GM12878 (cell line): Measurements from ENCODE around the gene SARM1.

ENCODE experiments used
- EED ChIP-seq: sonication (generic); IDR thresholded peaks from 2 replicates; pipeline ENCODE4 v1.6.1; 2016; ENCODE audit warnings: antibody characterized with exemption, low read depth
- ETV6 ChIP-seq, 2 experiments: fragments of 450-650 bp in 1 of 2; IDR thresholded peaks in 1 of 2; conservative IDR thresholded peaks in 1 of 2; 2 replicates each; pipeline ENCODE4 v1.6.1; 2014; ENCODE audit warnings: antibody characterized with exemption in 1 of 2, borderline replicate concordance in 1 of 2, low read depth in 1 of 2, mild to moderate bottlenecking in 1 of 2, moderate library complexity in 1 of 2
- HDAC6 ChIP-seq: fragments of 200-600 bp; sonication (generic); IDR thresholded peaks from one replicate; pipeline ENCODE4 v1.8.0; 2017; ENCODE audit warnings: antibody characterized with exemption; ENCODE audit not compliant: unreplicated experiment
- MEF2A ChIP-seq: IDR thresholded peaks from 2 replicates; pipeline ENCODE4 v1.6.1; 2011; ENCODE audit warnings: low read depth, mild to moderate bottlenecking, low read length, moderate library complexity; ENCODE audit not compliant: insufficient read depth
- POLR2A ChIP-seq: IDR thresholded peaks from 2 replicates; pipeline ENCODE4 v1.6.1; 2011; ENCODE audit warnings: low read depth, mild to moderate bottlenecking, low read length
- POLR2AphosphoS2 ChIP-seq: IDR thresholded peaks from 2 replicates; pipeline ENCODE4 v1.6.1; 2011; ENCODE audit warnings: low read depth, mild to moderate bottlenecking, low read length, improper control_type of control experiment, moderate library complexity
- SP1 ChIP-seq: IDR thresholded peaks from one replicate; pipeline ENCODE4 v1.6.1; 2011; ENCODE audit warnings: low read depth, low read length
- ZBTB33 ChIP-seq: fragments of 450-650 bp; IDR thresholded peaks from 2 replicates; pipeline ENCODE4 v1.6.1; 2017; ENCODE audit warnings: mild to moderate bottlenecking
- ZNF384 ChIP-seq: IDR thresholded peaks from 2 replicates; pipeline ENCODE4 v1.6.1; 2012; ENCODE audit warnings: low read depth, mild to moderate bottlenecking, low read length, improper control_type of control experiment, borderline replicate concordance
- TF ChIP-seq, protein P1 (sequence below), 3 experiments: IDR thresholded peaks in 2 of 3; conservative IDR thresholded peaks in 1 of 3; 2 replicates each; pipeline ENCODE4 v1.5.1; 2011; ENCODE audit warnings: low read depth in 3 of 3, low read length in 3 of 3, mild to moderate bottlenecking in 3 of 3, control low read depth in 2 of 3, moderate library complexity in 2 of 3, inconsistent platforms in 1 of 3, mixed read lengths in 1 of 3; ENCODE audit not compliant: control insufficient read depth in 2 of 3, insufficient read depth in 1 of 3; ENCODE audit errors: extremely low read depth in 1 of 3

- TF ChIP-seq ETV6 (conservative IDR thresholded peaks at IDR 0.05 in 1 of 2, IDR thresholded peaks at IDR 0.05 in 1 of 2; ENCODE audit: borderline replicate concordance in 1 of 2, low read depth in 1 of 2) (no peak), HDAC6 (no peak), POLR2AphosphoS2 (no peak), ZBTB33 (no peak), POLR2A (no peak), MEF2A (no peak), EED (no peak), SP1 (no peak), ZNF384 (no peak)
- TF ChIP-seq, protein P1, sequence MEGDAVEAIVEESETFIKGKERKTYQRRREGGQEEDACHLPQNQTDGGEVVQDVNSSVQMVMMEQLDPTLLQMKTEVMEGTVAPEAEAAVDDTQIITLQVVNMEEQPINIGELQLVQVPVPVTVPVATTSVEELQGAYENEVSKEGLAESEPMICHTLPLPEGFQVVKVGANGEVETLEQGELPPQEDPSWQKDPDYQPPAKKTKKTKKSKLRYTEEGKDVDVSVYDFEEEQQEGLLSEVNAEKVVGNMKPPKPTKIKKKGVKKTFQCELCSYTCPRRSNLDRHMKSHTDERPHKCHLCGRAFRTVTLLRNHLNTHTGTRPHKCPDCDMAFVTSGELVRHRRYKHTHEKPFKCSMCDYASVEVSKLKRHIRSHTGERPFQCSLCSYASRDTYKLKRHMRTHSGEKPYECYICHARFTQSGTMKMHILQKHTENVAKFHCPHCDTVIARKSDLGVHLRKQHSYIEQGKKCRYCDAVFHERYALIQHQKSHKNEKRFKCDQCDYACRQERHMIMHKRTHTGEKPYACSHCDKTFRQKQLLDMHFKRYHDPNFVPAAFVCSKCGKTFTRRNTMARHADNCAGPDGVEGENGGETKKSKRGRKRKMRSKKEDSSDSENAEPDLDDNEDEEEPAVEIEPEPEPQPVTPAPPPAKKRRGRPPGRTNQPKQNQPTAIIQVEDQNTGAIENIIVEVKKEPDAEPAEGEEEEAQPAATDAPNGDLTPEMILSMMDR (IDR thresholded peaks at IDR 0.05 in 2 of 3, conservative IDR thresholded peaks at IDR 0.05 in 1 of 3; ENCODE audit: control insufficient read depth in 2 of 3, extremely low read depth in 1 of 3, insufficient read depth in 1 of 3, low read depth in 3 of 3, low read length in 3 of 3) = no peak
Measured at GRCh38 chr17:28369684-28370034, 1.8 kb upstream of the SARM1 start.
